Cerebellar cortex (tissue), 1 donor: ENCODE results near the gene KIAA1217.
"Not testable (repeated sequence)": the region's sequence is repeated elsewhere in the genome, so short reads cannot be mapped to it uniquely, and the experiment has no call there.

Experiments
- DNase-seq: peaks from one replicate; pipeline ENCODE4 v3.0.0-alpha.2; 2015; ENCODE audit warnings: low spot score

Gene KIAA1217

GRCh38 chr10:24465891-24466818 is 257.2 kb downstream of the KIAA1217 start:
- DNase-seq = no peak

- no peak for DNase-seq
These were observed 258.2 kb downstream of the KIAA1217 start for GRCh38 chr10:24467136-24467535.

DNA sequence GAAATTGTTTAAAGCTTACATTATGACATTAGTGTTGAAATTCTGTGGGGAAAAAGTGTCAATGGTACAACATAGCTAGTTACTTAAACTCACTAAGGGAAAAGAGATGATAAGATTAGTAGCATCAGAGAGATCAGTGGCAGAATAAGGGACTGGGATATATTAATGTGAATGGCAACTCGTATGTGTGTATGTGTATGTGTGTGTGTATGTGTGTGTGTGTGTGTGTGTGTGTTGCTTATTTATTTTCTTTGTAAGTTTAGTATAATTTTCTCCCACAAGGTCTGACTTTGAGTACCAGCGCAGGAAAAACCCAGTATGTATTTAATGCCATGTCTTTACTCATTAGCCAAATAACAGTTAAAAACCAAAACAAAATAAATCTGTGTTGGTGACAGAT is 258.7 kb downstream of the KIAA1217 start:
- no peak for DNase-seq

DNA sequence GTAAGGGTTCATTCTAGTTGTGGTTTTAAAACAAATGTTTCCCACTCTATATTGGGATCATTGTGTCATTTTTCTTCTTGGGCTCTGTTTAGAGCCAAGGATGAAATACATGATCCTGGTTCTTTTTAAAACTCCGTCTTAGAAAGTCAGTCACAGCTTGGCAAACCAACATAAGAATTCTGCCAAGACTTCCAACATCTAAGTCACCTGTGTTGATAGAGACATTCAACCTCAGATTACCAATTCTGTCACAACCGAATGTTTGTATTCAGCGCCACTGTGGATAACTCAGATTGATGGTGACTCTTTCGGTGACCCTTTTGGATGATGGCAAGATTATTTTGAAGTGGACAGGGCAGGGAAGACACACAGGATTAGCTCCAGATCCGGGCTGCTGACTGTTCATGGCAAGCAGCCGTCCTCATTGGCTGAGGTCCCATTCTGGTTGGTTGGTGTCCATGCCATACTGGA is 259.4 kb downstream of the KIAA1217 start:
- DNase-seq = peak; percentile 66

DNA sequence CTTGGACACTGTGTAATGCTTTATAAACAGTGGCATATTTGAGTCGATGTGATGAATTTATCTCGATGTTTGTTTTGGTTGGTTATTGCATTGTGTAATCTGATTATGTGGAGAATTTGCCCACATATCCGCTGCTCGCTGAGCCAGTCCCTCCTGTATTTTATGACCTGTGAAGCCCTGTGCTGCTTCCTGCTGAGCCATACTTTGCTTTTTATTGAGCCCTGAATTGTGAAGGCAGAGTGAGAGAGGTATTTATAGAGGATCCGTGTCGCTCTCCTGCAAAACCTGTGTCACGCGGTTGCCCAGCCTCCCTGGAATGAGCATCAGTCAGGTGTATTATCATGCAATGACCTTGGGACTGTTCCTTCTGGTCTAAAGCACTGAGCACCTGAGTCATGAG is 261.1 kb downstream of the KIAA1217 start:
- DNase-seq = no peak

GRCh38 chr10:24475598-24475997 is 266.7 kb downstream of the KIAA1217 start:
- DNase-seq = no peak

DNA sequence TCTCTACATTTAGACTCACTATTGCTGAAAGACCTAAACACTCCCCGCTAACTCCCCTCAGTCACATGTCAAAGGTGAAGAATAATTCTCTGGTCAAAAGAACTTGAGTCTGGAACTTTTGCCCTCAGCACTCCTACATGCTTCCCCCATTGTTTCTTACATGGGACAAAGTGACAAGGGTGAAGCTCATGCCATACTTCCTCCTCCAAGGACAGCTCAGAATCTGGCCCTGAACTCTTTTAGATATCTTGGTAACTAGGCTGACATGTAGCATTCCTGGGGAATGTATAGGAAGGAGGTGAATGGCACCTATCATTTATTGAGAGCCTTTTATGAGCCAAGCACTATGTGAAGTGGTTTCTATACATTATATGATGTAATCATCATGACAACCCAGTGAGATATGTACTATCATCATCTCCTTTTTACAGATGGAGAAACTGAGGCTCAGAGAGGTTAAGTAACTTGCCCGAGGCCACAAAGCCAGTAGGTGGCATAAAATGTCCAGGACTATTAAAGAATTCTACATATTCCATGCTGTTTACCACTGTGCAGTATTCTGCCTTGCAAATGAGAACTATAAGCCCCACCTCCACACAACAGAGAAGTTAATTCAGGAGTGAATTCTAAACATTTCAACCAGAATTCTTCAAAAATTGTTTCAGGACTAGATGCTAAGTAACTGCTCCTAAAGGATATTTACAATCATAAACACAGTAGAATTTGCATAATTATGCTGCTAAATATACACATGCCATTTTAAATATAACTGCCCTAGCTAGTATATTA is 268.2 kb downstream of the KIAA1217 start:
- DNase-seq = no peak

DNA sequence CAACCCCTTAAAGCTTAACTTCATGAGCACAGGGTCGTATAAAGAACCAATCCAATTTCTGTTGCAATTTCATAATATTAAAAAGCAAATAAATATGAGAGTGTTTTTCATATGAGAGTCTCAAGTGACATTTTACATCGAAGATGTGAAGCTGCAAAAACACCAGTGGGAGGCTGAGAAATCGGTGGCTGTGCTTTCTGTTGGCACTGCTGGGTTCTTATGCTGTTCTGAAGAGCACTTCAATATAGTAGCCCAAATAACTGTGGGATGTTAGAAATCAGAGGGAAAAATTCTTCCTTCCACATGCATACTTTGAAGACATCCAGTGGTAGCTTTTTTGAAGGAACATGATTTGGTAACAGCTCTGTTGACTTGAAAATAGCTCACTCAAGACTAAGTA is 269.0 kb downstream of the KIAA1217 start:
- no peak for DNase-seq

DNA sequence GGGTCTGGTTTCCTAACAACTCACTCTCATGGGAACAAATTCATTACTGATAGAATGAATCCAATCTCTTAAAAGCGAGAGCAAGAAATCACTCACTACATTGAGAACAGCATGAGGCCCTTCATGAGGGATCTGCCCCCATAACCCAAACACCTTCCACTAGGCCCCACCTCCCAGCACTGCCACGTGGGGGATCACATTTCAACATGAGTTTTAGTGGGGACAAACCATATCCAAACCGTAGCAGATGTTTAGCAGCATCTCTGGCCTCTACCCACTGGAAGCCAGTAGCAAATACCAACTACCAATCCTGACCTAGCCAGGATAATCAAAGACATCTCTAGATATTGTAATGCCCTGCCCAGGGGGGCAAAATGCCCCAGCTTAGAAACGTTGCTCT is 270.9 kb downstream of the KIAA1217 start:
- DNase-seq = no peak

GRCh38 chr10:24480447-24480846 is 271.5 kb downstream of the KIAA1217 start:
- DNase-seq = no peak

DNA sequence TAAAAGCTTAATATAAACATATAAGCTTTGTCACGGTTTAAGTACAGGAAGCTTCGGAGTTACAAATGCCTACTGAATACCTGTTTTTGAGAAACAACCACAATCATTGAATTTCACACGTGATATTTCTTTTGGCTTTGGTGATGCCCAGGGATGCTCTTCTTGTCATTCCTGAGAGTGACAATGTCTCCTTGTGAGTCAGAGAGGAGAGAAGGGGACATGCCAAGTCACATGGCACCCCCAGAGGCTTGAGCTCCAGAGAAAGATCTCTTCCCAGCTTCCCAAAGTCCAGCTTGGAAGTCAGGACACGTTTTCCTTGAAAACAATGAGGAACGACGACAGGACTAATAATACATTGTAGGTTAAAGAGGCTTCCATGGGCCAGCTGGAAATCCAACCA is 272.3 kb downstream of the KIAA1217 start:
- DNase-seq = peak; percentile 9

DNA sequence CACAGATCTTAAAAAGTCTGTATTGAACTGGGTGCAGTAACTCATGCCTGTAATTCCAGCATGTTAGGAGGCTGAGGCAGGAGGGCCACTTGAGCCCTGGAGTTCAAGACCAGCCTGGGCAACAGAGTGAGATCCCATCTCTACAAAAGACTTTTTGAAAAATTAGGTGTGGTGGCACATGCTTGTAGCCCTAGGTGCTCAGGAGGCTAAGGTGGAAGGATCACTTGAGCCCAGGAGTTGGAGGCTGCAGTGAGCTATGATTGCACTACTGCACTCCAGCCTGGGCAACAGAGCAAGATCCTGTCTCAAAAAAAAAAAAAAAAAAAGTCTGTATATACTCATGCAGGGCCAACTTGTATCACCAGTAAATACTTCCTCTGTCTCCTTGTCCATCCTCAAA is 273.8 kb downstream of the KIAA1217 start:
- not testable (repeated sequence) for DNase-seq

GRCh38 chr10:24483701-24484100 is 274.8 kb downstream of the KIAA1217 start:
- no peak for DNase-seq

- DNase-seq = no peak
These were observed 275.8 kb downstream of the KIAA1217 start for GRCh38 chr10:24484771-24485170.

- no peak for DNase-seq
These were observed 276.4 kb downstream of the KIAA1217 start for GRCh38 chr10:24485304-24485703.

DNA sequence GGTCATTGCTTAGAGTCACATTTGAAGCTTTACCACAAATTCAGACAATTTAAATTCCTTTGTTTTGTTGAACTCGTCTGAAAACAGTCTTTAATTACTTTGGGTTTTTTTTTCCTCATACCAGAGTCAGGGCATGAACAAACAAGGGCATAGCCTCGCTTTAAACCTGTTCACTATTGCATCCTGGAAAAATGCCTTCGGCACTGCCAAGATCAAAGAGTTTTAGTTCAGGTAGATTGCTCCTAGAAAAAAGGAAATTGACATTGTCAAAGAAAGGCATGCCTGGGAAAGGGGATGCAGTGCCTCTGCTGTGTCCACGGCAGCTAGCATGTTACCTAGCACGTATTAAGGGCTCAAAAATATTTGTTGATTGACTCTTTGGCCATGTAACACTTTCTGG is 279.7 kb downstream of the KIAA1217 start:
- no peak for DNase-seq

GRCh38 chr10:24493165-24493564 is 284.2 kb downstream of the KIAA1217 start:
- DNase-seq = no peak

DNA sequence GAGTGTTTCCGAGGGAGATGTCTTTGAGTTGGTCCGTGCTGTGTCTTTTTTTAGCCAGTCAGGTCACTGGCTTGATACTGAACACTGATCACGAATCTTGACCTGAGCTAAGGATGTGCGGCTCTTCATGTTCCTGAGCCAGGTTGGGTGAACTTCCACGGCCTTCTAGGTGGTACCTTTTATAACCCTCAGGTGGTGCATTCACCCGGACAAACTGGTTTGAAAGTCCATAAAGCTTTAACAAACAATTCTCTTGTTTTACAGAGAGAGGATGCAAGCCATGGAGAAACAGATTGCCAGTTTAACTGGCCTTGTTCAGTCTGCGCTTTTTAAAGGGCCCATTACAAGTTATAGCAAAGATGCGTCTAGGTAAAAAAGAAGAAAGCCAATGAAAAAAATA is 285.3 kb downstream of the KIAA1217 start:
- DNase-seq = no peak

GRCh38 chr10:24494777-24495176 is 285.8 kb downstream of the KIAA1217 start:
- DNase-seq = no peak

GRCh38 chr10:24495666-24496460 is 286.9 kb downstream of the KIAA1217 start:
- no peak for DNase-seq

GRCh38 chr10:24496906-24497305 is 288.0 kb downstream of the KIAA1217 start:
- no peak for DNase-seq

- DNase-seq = no peak
These were observed 292.2 kb downstream of the KIAA1217 start for GRCh38 chr10:24501056-24501711.
